ENCODE results near the gene AKAP12.

DNA sequence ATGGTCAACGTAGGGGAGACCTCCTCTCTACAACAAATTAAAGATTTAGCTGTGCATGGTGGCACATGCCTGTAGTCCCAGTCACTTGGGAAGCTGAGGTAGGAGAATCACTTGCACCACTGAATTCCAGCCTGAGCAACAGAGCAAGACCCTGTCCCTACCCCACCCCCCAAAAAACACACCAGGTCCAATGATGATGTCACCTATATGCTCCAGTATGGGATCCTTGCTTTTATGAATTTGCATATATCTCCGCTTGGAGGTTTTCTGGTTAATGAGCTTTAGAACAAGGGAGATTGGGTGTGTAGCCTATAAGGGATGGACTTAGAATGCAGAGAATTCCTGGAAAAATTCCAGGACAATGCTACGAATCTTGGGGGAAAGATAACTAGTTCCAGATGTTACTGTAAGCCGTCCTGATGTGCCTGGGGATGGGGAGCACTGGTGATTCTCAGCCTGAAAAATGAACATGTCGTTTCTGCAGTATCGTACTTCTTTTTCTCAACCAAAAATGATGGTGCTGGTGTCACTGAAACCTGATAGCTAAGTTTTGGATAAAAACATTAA, 90.4 kb downstream of the AKAP12 start:
- TF ChIP-seq LEF1 (IDR thresholded peaks at IDR 0.05; ENCODE audit: borderline replicate concordance) (no peak), BHLHE40 (IDR thresholded peaks at IDR 0.05; ENCODE audit: borderline replicate concordance) (no peak), SP1 (IDR thresholded peaks at IDR 0.05) (no peak)

Data from HEK293T (cell line).